ENCODE measurements around the gene METTL1. TPM values are rescaled to one million over a fixed set of nuclear protein-coding genes. Genes with fewer than 3 reads are reported as not detected.

Gene METTL1
- total and polyA plus RNA-seq, 4 donors: 9.5 to 16.2 (median 15.7) TPM

DNA sequence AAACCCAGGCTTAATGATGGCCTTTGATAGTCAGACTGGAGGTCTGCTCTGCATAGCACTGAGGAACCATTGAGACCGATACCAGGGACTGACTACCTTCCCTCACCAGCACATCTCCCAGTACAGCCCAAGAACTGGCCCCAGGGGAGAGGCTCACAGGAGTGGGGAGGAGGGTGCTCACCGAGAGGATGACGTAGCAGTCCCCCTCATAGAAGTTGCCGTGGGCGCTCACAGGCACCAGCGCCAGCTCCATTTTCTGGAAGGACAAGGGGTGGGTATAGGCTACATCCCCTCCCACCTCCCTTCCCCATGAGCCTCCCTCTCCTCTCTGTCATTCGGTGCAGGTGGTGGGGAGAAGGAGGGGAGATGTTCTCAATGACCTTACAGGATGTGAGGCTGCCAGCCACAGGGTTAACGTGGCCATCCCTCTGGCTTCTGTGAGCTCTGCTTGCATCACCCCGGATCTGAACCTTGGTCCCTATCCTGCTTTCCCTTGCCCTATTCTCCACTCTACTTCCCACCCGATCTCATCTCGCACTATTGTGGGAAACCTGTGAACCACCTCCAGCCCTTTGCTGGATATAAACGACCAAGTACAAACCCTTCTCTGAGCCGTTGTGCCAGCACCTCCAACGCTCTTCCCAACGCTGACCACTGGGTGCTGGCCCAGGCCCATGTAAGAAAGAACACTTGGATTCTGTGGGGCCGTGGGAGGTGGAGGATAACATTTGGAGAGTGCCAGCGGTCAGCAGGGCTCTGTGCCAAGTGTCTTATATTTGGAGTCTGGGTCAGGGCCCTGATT lies 42.3 kb upstream of the METTL1 start:
- Histone ChIP-seq H3K4me1 (ENCODE audit: control insufficient read depth in 1 of 2, insufficient read depth in 2 of 2, low read length in 2 of 2) (no peaks in the 10 kb centered on the region), H3K36me3 (ENCODE audit: control insufficient read depth in 1 of 2, insufficient read depth in 2 of 2, low read length in 1 of 2) (peaks cover 2 to 3% of the 10 kb centered on the region in 2 donors), H3K9me3 (ENCODE audit: control insufficient read depth, low read length) (no peaks in the 10 kb centered on the region), H3K27me3 (ENCODE audit: control insufficient read depth in 1 of 2, insufficient read depth in 2 of 2, low read length in 1 of 2) (no peaks in the 10 kb centered on the region), H3K27ac (ENCODE audit: low read depth in 1 of 2, low read length in 2 of 2) (no peak overlapping the region), H3K4me3 (ENCODE audit: low read length in 2 of 2) (no peak overlapping the region)
- DNase-seq: peak in 1 of 2 donors; percentile 64
- no peak for ATAC-seq (ENCODE audit: low FRiP score)
- intact Hi-C loops (cut with DNase I): no loop called here
- WGBS, 2 donors: 32 to 44% methylated on average over 16 to 17 of the region's 17 CpGs

DNA sequence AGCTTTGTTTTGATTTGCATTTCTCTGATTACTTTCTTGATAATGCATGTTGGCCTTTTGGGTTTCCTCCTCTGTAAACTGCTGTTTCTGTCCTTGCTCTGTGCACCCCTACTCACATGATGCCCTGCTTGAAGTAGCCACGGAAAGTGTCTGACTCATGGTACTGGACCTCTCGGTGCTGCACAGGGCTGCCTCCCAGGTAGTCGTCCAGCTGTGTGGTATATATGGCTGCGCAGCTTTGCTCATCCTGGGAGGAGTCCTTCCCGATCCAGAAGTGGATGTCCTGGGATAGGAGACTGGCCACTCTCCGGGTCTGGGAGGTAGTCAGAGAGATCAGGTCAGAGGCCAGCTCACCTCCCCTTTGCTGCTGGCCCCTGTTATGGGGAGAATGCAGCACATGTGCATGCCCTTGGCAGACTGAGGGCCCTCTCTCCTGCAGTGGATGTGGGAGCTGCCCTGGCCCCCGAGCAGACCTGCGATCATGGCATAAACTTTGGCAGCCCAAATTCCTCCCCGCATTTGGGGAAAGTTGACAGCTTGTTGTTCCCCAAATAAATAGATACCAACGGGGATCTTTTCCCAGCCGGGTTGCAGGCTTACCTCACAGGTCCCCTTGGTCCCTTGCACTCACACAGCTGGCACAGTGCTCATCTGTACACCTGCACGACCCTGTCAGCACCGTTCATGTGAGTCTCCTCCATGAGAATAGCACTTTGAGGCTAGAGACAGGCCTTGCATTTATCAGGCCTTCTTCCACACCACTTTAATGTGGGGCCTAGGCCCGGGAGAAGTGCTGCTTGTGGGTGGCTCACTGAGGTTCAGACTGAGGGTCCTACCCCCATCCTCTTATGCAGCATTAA lies 41.4 kb upstream of the METTL1 start:
- H3K4me1 ChIP-seq (ENCODE audit: control insufficient read depth in 1 of 2, insufficient read depth in 2 of 2, low read length in 2 of 2): no peaks in the 10 kb centered on the region
- peaks cover 0 to 3% of the 10 kb centered on the region in 2 donors for H3K36me3 ChIP-seq (ENCODE audit: control insufficient read depth in 1 of 2, insufficient read depth in 2 of 2, low read length in 1 of 2)

GRCh38 chr12:57811028-57811755 lies 39.3 kb upstream of the METTL1 start:
- ATAC-seq (ENCODE audit: low FRiP score) (no peak), DNase-seq (no peak)
- Histone ChIP-seq H3K4me3 (ENCODE audit: low read length in 2 of 2) (no peak overlapping the region), H3K27ac (ENCODE audit: low read depth in 1 of 2, low read length in 2 of 2) (no peak overlapping the region), H3K4me1 (ENCODE audit: control insufficient read depth in 1 of 2, insufficient read depth in 2 of 2, low read length in 2 of 2) (no peaks in the 10 kb centered on the region), H3K36me3 (ENCODE audit: control insufficient read depth in 1 of 2, insufficient read depth in 2 of 2, low read length in 1 of 2) (peaks cover 2 to 4% of the 10 kb centered on the region in 2 donors), H3K27me3 (ENCODE audit: control insufficient read depth in 1 of 2, insufficient read depth in 2 of 2, low read length in 1 of 2) (no peaks in the 10 kb centered on the region), H3K9me3 (ENCODE audit: control insufficient read depth, low read length) (no peaks in the 10 kb centered on the region)
- intact Hi-C loops (cut with DNase I): no loop called here
- 85 to 91% methylated on average over 10 of the region's 10 CpGs for WGBS, 2 donors

More for the DNA sequence above, 41.4 kb upstream of the METTL1 start:
- Histone ChIP-seq H3K27ac (ENCODE audit: low read depth in 1 of 2, low read length in 2 of 2) (no peak overlapping the region), H3K4me3 (ENCODE audit: low read length in 2 of 2) (no peak overlapping the region), H3K27me3 (ENCODE audit: control insufficient read depth in 1 of 2, insufficient read depth in 2 of 2, low read length in 1 of 2) (no peaks in the 10 kb centered on the region), H3K9me3 (ENCODE audit: control insufficient read depth, low read length) (no peaks in the 10 kb centered on the region)
- no peak for DNase-seq
- WGBS, 2 donors: 56 to 57% methylated on average over 14 of the region's 14 CpGs
- intact Hi-C loops (cut with DNase I): no loop called here
- ATAC-seq (ENCODE audit: low FRiP score): no peak

DNA sequence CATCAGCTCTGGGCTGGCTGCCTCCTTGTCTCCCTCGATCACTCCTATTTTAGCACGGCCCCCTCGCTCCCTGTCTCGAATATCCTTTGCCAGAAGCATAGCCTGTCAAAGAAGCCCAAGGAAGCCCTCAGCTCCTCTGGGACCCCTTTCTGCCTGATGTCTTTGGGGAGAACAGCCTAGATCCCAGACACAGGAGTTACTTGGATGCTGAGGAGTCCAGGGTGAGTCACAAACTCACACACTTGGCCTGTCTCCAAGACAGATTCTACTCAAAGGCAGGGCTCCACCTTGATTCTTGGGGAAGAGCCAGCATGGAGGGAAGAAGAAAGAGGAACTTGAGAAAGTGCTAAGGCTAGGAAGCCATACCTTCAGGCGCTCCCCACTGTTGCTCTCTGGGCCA lies 38.5 kb upstream of the METTL1 start:
- ATAC-seq (ENCODE audit: low FRiP score): no peak

GRCh38 chr12:57809425-57809824 lies 37.5 kb upstream of the METTL1 start:
- Histone ChIP-seq H3K27ac (ENCODE audit: low read depth in 1 of 2, low read length in 2 of 2) (no peak overlapping the region), H3K9me3 (ENCODE audit: control insufficient read depth, low read length) (no peaks in the 10 kb centered on the region), H3K4me3 (ENCODE audit: low read length in 2 of 2) (no peak overlapping the region), H3K27me3 (ENCODE audit: control insufficient read depth in 1 of 2, insufficient read depth in 2 of 2, low read length in 1 of 2) (no peaks in the 10 kb centered on the region), H3K4me1 (ENCODE audit: control insufficient read depth in 1 of 2, insufficient read depth in 2 of 2, low read length in 2 of 2) (no peaks in the 10 kb centered on the region), H3K36me3 (ENCODE audit: control insufficient read depth in 1 of 2, insufficient read depth in 2 of 2, low read length in 1 of 2) (peaks cover 2 to 6% of the 10 kb centered on the region in 2 donors)
- 91 to 93% methylated on average over 3 of the region's 3 CpGs for WGBS, 2 donors
- intact Hi-C loops (cut with DNase I): no loop called here
- no peak for ATAC-seq (ENCODE audit: low FRiP score)
- DNase-seq: no peak

More for the DNA sequence above, 38.5 kb upstream of the METTL1 start:
- intact Hi-C loops (cut with DNase I): no loop called here
- WGBS, 2 donors: 86 to 88% methylated on average over 5 of the region's 5 CpGs
- H3K27ac ChIP-seq (ENCODE audit: low read depth in 1 of 2, low read length in 2 of 2): no peak overlapping the region
- no peaks in the 10 kb centered on the region for H3K27me3 ChIP-seq (ENCODE audit: control insufficient read depth in 1 of 2, insufficient read depth in 2 of 2, low read length in 1 of 2)
- peaks cover 2 to 6% of the 10 kb centered on the region in 2 donors for H3K36me3 ChIP-seq (ENCODE audit: control insufficient read depth in 1 of 2, insufficient read depth in 2 of 2, low read length in 1 of 2)
- no peaks in the 10 kb centered on the region for H3K9me3 ChIP-seq (ENCODE audit: control insufficient read depth, low read length)
- no peaks in the 10 kb centered on the region for H3K4me1 ChIP-seq (ENCODE audit: control insufficient read depth in 1 of 2, insufficient read depth in 2 of 2, low read length in 2 of 2)
- DNase-seq: no peak
- no peak overlapping the region for H3K4me3 ChIP-seq (ENCODE audit: low read length in 2 of 2)

- Histone ChIP-seq H3K27ac (ENCODE audit: low read depth in 1 of 2, low read length in 2 of 2) (no peak overlapping the region), H3K9me3 (ENCODE audit: control insufficient read depth, low read length) (no peaks in the 10 kb centered on the region), H3K27me3 (ENCODE audit: control insufficient read depth in 1 of 2, insufficient read depth in 2 of 2, low read length in 1 of 2) (no peaks in the 10 kb centered on the region), H3K4me3 (ENCODE audit: low read length in 2 of 2) (no peak overlapping the region), H3K4me1 (ENCODE audit: control insufficient read depth in 1 of 2, insufficient read depth in 2 of 2, low read length in 2 of 2) (no peaks in the 10 kb centered on the region), H3K36me3 (ENCODE audit: control insufficient read depth in 1 of 2, insufficient read depth in 2 of 2, low read length in 1 of 2) (peaks cover 2 to 6% of the 10 kb centered on the region in 2 donors)
- intact Hi-C loops (cut with DNase I): no loop called here
- no peak for ATAC-seq (ENCODE audit: low FRiP score)
- DNase-seq: no peak
- 85 to 87% methylated on average over 5 of the region's 5 CpGs for WGBS, 2 donors
Observed at GRCh38 chr12:57808351-57808750, 36.4 kb upstream of the METTL1 start.

GRCh38 chr12:57807285-57807684 lies 35.4 kb upstream of the METTL1 start:
- ATAC-seq (ENCODE audit: low FRiP score): no peak
- peaks cover 2 to 6% of the 10 kb centered on the region in 2 donors for H3K36me3 ChIP-seq (ENCODE audit: control insufficient read depth in 1 of 2, insufficient read depth in 2 of 2, low read length in 1 of 2)
- intact Hi-C loops (cut with DNase I): no loop called here
- H3K4me1 ChIP-seq (ENCODE audit: control insufficient read depth in 1 of 2, insufficient read depth in 2 of 2, low read length in 2 of 2): no peaks in the 10 kb centered on the region
- no peak for DNase-seq
- H3K4me3 ChIP-seq (ENCODE audit: low read length in 2 of 2): no peak overlapping the region
- H3K9me3 ChIP-seq (ENCODE audit: control insufficient read depth, low read length): no peaks in the 10 kb centered on the region
- 91 to 92% methylated on average over 9 of the region's 9 CpGs for WGBS, 2 donors
- H3K27ac ChIP-seq (ENCODE audit: low read depth in 1 of 2, low read length in 2 of 2): no peak overlapping the region
- no peaks in the 10 kb centered on the region for H3K27me3 ChIP-seq (ENCODE audit: control insufficient read depth in 1 of 2, insufficient read depth in 2 of 2, low read length in 1 of 2)

DNA sequence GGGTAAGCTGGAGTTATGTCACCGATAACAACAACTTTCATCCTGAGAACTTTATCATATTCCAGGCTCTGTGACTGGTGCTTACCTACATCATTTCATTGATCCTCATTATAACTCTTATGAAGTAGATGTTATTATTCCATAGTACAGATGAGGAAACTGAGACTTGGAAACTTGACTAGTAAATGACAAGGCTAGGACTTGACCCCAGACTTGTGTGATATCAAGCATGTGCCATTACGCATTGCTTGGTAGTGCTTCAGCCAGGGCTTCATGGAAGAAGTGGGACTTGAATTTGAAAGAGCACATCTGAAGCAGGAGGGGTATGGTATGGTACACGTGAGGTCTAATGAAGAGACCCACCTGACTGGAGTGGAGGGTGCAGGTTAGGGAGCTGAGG lies 34.8 kb upstream of the METTL1 start:
- intact Hi-C loops (cut with DNase I): no loop called here

More for the DNA sequence above, 34.8 kb upstream of the METTL1 start:
- ATAC-seq (ENCODE audit: low FRiP score) (no peak), DNase-seq (no peak)
- Histone ChIP-seq H3K4me3 (ENCODE audit: low read length in 2 of 2) (no peak overlapping the region), H3K4me1 (ENCODE audit: control insufficient read depth in 1 of 2, insufficient read depth in 2 of 2, low read length in 2 of 2) (no peaks in the 10 kb centered on the region), H3K27me3 (ENCODE audit: control insufficient read depth in 1 of 2, insufficient read depth in 2 of 2, low read length in 1 of 2) (no peaks in the 10 kb centered on the region), H3K36me3 (ENCODE audit: control insufficient read depth in 1 of 2, insufficient read depth in 2 of 2, low read length in 1 of 2) (peaks cover 2 to 6% of the 10 kb centered on the region in 2 donors), H3K9me3 (ENCODE audit: control insufficient read depth, low read length) (no peaks in the 10 kb centered on the region), H3K27ac (ENCODE audit: low read depth in 1 of 2, low read length in 2 of 2) (no peak overlapping the region)
- 92 to 94% methylated on average over 3 of the region's 3 CpGs for WGBS, 2 donors
